EH (cell line): Measurements from ENCODE around the gene ZBTB17.
"Not testable (repeated sequence)": the region's sequence is repeated elsewhere in the genome, so short reads cannot be mapped to it uniquely, and the experiment has no call there.

Source experiments
- DNase-seq: peaks from one replicate; pipeline ENCODE4 v3.0.0-alpha.2; 2015; ENCODE audit warnings: low read depth

The ZBTB17 gene

DNA sequence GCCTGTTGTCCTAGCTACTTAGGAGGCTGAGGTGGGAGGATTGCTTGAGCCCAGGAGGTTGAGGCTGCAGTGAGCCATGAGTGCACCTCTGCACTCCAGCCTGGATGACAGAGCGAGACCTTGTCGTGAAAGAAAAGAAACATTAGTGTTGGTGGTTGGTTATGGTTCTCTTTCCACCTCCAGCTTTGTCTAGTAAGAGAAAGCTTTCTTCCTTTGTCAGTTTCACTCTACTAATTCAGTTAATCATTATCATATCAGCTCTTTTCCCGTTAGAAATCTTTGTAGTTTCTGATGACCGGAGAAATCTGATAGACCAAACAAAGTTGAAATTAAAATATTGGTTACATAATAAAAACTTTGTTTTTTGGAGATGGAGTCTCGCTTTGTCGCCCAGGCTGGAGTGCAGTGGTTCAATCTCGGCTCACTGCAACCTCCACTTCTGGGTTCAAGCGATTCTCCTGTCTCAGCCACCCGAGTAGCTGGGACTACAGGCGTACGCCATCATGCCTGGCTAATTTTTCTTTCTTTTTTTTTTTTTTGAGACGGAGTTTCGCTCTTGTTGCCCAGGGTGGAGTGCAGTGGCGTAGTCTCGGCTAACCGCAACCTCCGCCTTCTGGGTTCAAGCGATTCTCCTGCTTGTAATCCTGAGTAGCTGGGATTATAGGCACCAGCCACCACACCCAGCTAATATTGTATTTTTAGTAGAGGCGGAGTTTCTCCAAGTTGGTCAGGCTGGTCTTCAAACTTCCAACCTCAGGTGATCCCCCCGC, 78.9 kb downstream of the ZBTB17 start:
- DNase-seq = not testable (repeated sequence)

DNA sequence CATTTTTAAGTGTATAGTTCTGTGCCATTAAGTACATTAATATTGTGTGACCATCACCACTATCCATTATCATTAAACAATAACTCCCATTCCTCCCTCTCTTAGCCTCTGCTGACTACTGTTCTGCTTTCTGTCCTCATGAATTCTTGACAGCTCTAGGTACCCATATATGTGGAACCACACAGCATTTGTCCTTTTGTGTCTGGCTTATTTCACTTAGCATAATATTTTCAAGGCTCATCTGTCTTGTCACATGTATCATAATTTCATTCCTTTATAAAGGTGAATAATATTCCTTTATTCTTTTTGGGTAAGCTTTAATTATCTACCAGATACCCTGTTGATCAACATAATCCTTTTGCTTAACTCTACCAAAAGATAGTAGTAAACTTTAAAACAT, 80.7 kb downstream of the ZBTB17 start:
- no peak for DNase-seq

DNA sequence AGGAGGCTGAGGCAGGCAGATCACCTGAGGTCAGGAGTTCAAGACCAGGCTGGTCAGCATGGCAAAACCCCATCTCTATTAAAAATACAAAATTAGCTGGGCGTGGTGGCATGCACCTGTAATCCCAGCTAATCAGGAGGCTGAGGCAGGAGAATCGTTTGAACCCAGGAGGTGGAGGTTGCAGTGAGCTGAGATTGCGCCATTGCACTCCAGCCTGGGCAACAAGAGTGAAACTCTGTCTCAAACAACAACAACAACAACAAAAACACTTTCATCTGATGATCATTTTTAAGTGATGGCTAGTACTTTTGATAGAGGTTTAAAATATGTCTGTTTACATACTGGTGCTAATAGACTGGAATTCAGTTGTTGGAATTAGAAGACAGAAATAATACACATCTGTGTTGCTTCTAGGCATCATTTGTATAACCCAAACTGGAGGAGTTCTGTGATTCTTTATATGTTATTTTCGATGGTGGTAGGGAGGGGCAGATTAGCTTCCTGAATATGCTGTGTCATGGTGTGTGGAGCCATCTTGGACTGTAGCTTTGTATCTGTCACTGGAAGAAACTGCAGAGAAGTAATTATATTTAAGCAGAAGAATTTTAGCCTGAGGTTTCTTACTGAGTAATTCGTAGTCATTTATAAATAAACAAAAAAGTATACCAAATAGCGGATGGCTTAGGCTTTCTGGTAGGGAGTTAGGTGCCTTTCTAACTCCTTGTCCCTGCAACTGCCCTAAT, 82.9 kb downstream of the ZBTB17 start:
- peak; percentile 89 for DNase-seq
